HG02981 (cell line): ENCODE results near the gene ABCC11.

Experiments used
- ATAC-seq: cut with Tn5 transposase; IDR thresholded peaks from one replicate; pipeline ENCODE4 v1.9.1; 2021; ENCODE audit warnings: mild to moderate bottlenecking, moderate library complexity; ENCODE audit not compliant: unreplicated experiment

ABCC11 gene

GRCh38 chr16:48133455-48134211 lies 113.7 kb downstream of the ABCC11 start:
- ATAC-seq = no peak

GRCh38 chr16:48132696-48133095 lies 114.6 kb downstream of the ABCC11 start:
- ATAC-seq = no peak

GRCh38 chr16:48131201-48131935 lies 116.0 kb downstream of the ABCC11 start:
- no peak for ATAC-seq

GRCh38 chr16:48129926-48130325 lies 117.4 kb downstream of the ABCC11 start:
- no peak for ATAC-seq

- no peak for ATAC-seq
These were observed 118.6 kb downstream of the ABCC11 start for GRCh38 chr16:48128769-48129168.

GRCh38 chr16:48126801-48127644 lies 120.3 kb downstream of the ABCC11 start:
- no peak for ATAC-seq

- no peak for ATAC-seq
These were observed 121.5 kb downstream of the ABCC11 start for GRCh38 chr16:48125888-48126287.

GRCh38 chr16:48124266-48124665 lies 123.1 kb downstream of the ABCC11 start:
- ATAC-seq = no peak

GRCh38 chr16:48123104-48123788 lies 124.1 kb downstream of the ABCC11 start:
- no peak for ATAC-seq

- ATAC-seq = no peak
These were observed 126.1 kb downstream of the ABCC11 start for GRCh38 chr16:48121276-48121675.

GRCh38 chr16:48118841-48119240 lies 128.5 kb downstream of the ABCC11 start:
- ATAC-seq = no peak

GRCh38 chr16:48117217-48118105 lies 129.9 kb downstream of the ABCC11 start:
- no peak for ATAC-seq
